Spleen (tissue), 7 donors: Measurements from ENCODE around the gene BAG1.

Experiments used
- POLR2A ChIP-seq, 3 donors: fragments of 450-650 bp; IDR thresholded peaks; one replicate each; pipeline ENCODE4 v1.5.1; 2017; ENCODE audit warnings: antibody characterized with exemption in 3 of 3, mild to moderate bottlenecking in 1 of 3
- POLR2AphosphoS5 ChIP-seq, 3 donors: sonication (generic); formaldehyde crosslinking; IDR thresholded peaks; one replicate each; pipeline ENCODE4 v1.5.1; 2017; ENCODE audit warnings: antibody characterized with exemption in 3 of 3
- TF ChIP-seq, protein P1 (sequence below), 11 experiments: fragments of 200-600 bp in 7 of 11; fragments of 450-650 bp in 4 of 11; sonication (generic) in 4 of 11; IDR thresholded peaks in 8 of 11; conservative IDR thresholded peaks in 3 of 11; 1 replicate in 7 of 11; 2 replicates in 4 of 11; pipeline versions ENCODE4 v1.4.0 to v1.8.0; 2016 to 2021; ENCODE audit warnings: antibody characterized with exemption in 11 of 11, inconsistent platforms in 4 of 11, mild to moderate bottlenecking in 1 of 11
- donor health status: DM: no; HTN: no; CAD: no; lungs with moderate emphysema.
- donor health status: DM: no; HTN: no; CAD: no.
- donor health status: DM: no; HTN: no; CAD: no.

DNA sequence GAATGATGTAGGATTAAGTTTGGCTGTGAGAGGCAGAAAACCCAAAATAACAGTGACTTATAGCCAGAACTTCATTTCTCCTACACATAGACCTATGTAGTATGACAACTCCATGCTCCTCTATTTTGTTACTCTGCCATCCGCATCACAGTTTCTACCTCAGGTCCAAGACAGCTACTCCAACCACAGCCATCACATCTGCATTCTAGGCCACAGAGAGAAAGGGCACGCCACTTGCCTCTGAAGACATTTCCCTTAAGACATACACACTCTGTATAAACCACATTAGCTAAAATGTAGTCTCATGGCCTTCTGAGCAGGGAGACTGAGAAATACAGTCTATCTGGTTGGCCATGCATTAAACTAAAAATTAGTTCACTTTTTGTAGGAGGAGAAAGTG lies 14.5 kb downstream of the BAG1 start:
- no peak for TF ChIP-seq POLR2AphosphoS5 (IDR thresholded peaks at IDR 0.05)
- TF ChIP-seq, protein P1, sequence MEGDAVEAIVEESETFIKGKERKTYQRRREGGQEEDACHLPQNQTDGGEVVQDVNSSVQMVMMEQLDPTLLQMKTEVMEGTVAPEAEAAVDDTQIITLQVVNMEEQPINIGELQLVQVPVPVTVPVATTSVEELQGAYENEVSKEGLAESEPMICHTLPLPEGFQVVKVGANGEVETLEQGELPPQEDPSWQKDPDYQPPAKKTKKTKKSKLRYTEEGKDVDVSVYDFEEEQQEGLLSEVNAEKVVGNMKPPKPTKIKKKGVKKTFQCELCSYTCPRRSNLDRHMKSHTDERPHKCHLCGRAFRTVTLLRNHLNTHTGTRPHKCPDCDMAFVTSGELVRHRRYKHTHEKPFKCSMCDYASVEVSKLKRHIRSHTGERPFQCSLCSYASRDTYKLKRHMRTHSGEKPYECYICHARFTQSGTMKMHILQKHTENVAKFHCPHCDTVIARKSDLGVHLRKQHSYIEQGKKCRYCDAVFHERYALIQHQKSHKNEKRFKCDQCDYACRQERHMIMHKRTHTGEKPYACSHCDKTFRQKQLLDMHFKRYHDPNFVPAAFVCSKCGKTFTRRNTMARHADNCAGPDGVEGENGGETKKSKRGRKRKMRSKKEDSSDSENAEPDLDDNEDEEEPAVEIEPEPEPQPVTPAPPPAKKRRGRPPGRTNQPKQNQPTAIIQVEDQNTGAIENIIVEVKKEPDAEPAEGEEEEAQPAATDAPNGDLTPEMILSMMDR (IDR thresholded peaks at IDR 0.05 in 8 of 11, conservative IDR thresholded peaks at IDR 0.05 in 3 of 11) = no peak
- no peak for TF ChIP-seq POLR2A (IDR thresholded peaks at IDR 0.05)
